H1 (cell line): ENCODE data around the gene SLC2A14. TPM values are rescaled to one million over a fixed set of nuclear protein-coding genes. Genes with fewer than 3 reads are reported as not detected.

Experiments
- CBX8 ChIP-seq: fragments of 300-800, 300-1000 bp; sonication (generic); IDR thresholded peaks from 2 replicates; pipeline ENCODE4 v1.7.1; 2016; ENCODE audit warnings: low read depth, low read length, borderline replicate concordance
- CHD1 ChIP-seq: IDR thresholded peaks from 2 replicates; pipeline ENCODE4 v1.6.1; 2012; ENCODE audit warnings: low read depth, low read length, improper control_type of control experiment
- CHD7 ChIP-seq: fragments of 300-600 bp; sonication (generic); IDR thresholded peaks from 2 replicates; pipeline ENCODE4 v1.7.1; 2012; ENCODE audit warnings: low read length, moderate library complexity, mild to moderate bottlenecking, inconsistent platforms; ENCODE audit not compliant: insufficient replicate concordance
- CTBP2 ChIP-seq: IDR thresholded peaks from 2 replicates; pipeline ENCODE4 v1.7.0; 2011; ENCODE audit warnings: borderline replicate concordance, mild to moderate bottlenecking, moderate library complexity, mixed read lengths, low read length; ENCODE audit not compliant: insufficient read depth, insufficient read length
- GTF2F1 ChIP-seq: IDR thresholded peaks from 2 replicates; pipeline ENCODE4 v1.6.1; 2012; ENCODE audit warnings: low read depth, low read length, improper control_type of control experiment, borderline replicate concordance
- POU5F1 ChIP-seq: IDR thresholded peaks from 2 replicates; pipeline ENCODE4 v1.6.1; 2011; ENCODE audit warnings: low read depth, mild to moderate bottlenecking, low read length, moderate library complexity
- SRF ChIP-seq: IDR thresholded peaks from 2 replicates; pipeline ENCODE4 v1.6.1; 2011; ENCODE audit warnings: mild to moderate bottlenecking, low read depth, low read length, moderate library complexity
- TBP ChIP-seq: IDR thresholded peaks from 2 replicates; pipeline ENCODE4 v1.6.1; 2011; ENCODE audit warnings: low read depth, low read length, improper control_type of control experiment
- polyA plus RNA-seq, 7 experiments: library from polyadenylated mRNA; depleted of rRNA in 3 of 7; stranded (reverse) in 5 of 7; unstranded in 2 of 7; fragments of >200 nt in 5 of 7; fragments of 200-250 nt in 2 of 7; gene quantifications; 1 replicate in 5 of 7; 2 replicates in 1 of 7; 4 replicates in 1 of 7; pipeline versions ENCODE4 v1.2.1 to v1.2.3, GENCODE V29; 2011 to 2013; ENCODE audit warnings: missing spikeins in 2 of 7, mixed read lengths in 2 of 7
- total RNA-seq: library from RNA; stranded (reverse); fragmentation: NEBNext Ultra II Directional; extraction: Animal tissue kit (Norgen Biotek cat#: 25700); gene quantifications from 2 replicates; pipeline ENCODE4 v1.2.1, GENCODE V29; 2021
- TF ChIP-seq, protein P1 (sequence below): IDR thresholded peaks from 2 replicates; pipeline ENCODE4 v1.6.1; 2011; ENCODE audit warnings: low read length, improper control_type of control experiment

SLC2A14 gene
- total and polyA plus RNA-seq, 2 of the 8 experiments (the other 6 are each of a cell fraction or from before 2014, with no cell fraction given): 11.1 to 19.3 TPM

DNA sequence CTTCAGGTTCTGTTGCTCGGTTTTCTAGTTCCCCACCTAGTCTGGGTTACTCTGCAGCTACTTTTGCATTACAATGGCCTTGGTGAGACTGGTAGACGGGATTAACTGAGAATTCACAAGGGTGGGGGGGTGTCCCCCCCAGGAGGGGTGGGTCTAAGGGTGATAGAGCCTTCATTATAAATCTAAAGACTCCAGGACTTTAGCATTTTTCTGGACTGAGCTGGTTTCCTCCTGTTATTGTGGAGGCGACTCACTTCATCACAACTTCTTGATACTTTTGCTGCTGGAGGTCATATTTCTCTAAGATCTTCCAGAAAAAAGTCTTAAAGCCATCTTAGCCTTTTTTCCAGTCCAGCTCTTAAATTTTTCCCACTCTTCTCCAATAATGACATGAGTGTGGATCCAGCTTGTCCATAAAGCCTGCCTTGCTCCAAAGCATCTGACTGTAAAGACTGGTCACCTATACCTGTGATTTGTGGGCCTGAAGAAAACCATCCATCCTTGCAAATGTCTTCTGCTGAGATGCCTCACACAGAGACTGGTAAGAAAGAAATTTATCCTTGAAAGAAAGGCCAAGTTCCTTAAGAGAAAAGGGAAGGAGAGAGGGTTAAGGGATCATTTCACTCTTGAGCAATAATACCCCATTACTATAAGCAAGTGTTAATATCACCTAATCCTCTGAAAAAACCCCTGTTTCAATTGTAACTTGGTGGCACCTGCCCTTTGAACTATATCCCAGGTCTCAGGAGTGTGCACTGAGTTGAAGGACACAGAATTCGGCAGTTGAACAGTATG is 19.7 kb upstream of the SLC2A14 start (continued):
- no peak for TF ChIP-seq TBP
- TF ChIP-seq CBX8: no peak
- TF ChIP-seq POU5F1: no peak
- no peak for TF ChIP-seq GTF2F1
- no peak for TF ChIP-seq CHD1
- TF ChIP-seq, protein P1, sequence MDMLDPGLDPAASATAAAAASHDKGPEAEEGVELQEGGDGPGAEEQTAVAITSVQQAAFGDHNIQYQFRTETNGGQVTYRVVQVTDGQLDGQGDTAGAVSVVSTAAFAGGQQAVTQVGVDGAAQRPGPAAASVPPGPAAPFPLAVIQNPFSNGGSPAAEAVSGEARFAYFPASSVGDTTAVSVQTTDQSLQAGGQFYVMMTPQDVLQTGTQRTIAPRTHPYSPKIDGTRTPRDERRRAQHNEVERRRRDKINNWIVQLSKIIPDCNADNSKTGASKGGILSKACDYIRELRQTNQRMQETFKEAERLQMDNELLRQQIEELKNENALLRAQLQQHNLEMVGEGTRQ: no peak
- TF ChIP-seq CHD7: no peak
- no peak for TF ChIP-seq SRF
- TF ChIP-seq CTBP2: no peak
- TF ChIP-seq, all 59 proteins: peak for 0
